Muscle layer of colon (tissue), 2 donors: Measurements from ENCODE around the gene RIN3.

Source experiments
- H3K27ac ChIP-seq: one replicate; pipeline ENCODE4 v1.7.0; 2013; ENCODE audit warnings: low read depth, mild to moderate bottlenecking, low read length, moderate library complexity
- H3K27me3 ChIP-seq, 2 donors: one replicate each; pipeline ENCODE4 v1.7.0; 2013; ENCODE audit warnings: low read length in 2 of 2, mild to moderate bottlenecking in 2 of 2; ENCODE audit not compliant: insufficient read depth in 2 of 2, control insufficient read depth in 1 of 2
- H3K36me3 ChIP-seq: one replicate; pipeline ENCODE4 v1.7.0; 2013; ENCODE audit warnings: mild to moderate bottlenecking, low read length; ENCODE audit not compliant: insufficient read depth
- H3K4me1 ChIP-seq: one replicate; pipeline ENCODE4 v1.7.0; 2013; ENCODE audit warnings: mild to moderate bottlenecking, low read length; ENCODE audit not compliant: insufficient read depth
- H3K4me3 ChIP-seq, 2 donors: one replicate each; pipeline ENCODE4 v1.7.0; 2013; ENCODE audit warnings: low read length in 2 of 2, low read depth in 1 of 2, mild to moderate bottlenecking in 1 of 2, moderate library complexity in 1 of 2
- H3K9ac ChIP-seq: one replicate; pipeline ENCODE4 v1.7.0; 2013; ENCODE audit warnings: low read length
- H3K9me3 ChIP-seq: one replicate; pipeline ENCODE4 v1.7.0; 2013; ENCODE audit warnings: mild to moderate bottlenecking, low read length
- donor health status: abdominal sarcoma.
- donor health status: Adenocarcinoma of cecum.

RIN3 gene

GRCh38 chr14:92513966-92514843 lies 624 bp downstream of the RIN3 start:
- peak overlapping the region; percentile 76 to 85 for H3K4me3 ChIP-seq
- H3K4me1 ChIP-seq: peaks cover 44% of the 10 kb centered on the region
- H3K9ac ChIP-seq: peak overlapping the region; percentile 88
- no peaks in the 10 kb centered on the region for H3K36me3 ChIP-seq
- H3K9me3 ChIP-seq: no peaks in the 10 kb centered on the region
- H3K27ac ChIP-seq: peak overlapping the region; percentile 77
- no peaks in the 10 kb centered on the region for H3K27me3 ChIP-seq

GRCh38 chr14:92514844-92515514 lies 1.4 kb downstream of the RIN3 start:
- Histone ChIP-seq H3K27me3 (no peaks in the 10 kb centered on the region), H3K9ac (peak overlapping the region; percentile 88), H3K4me1 (peaks cover 44% of the 10 kb centered on the region), H3K36me3 (no peaks in the 10 kb centered on the region), H3K27ac (peak overlapping the region; percentile 77), H3K4me3 (peak overlapping the region; percentile 76 to 85), H3K9me3 (no peaks in the 10 kb centered on the region)

GRCh38 chr14:92515546-92516343 lies 2.2 kb downstream of the RIN3 start:
- H3K36me3 ChIP-seq: no peaks in the 10 kb centered on the region
- H3K4me3 ChIP-seq: no peak overlapping the region
- peak overlapping the region; percentile 88 for H3K9ac ChIP-seq
- H3K9me3 ChIP-seq: no peaks in the 10 kb centered on the region
- peak overlapping the region; percentile 77 for H3K27ac ChIP-seq
- peaks cover 44% of the 10 kb centered on the region for H3K4me1 ChIP-seq
- H3K27me3 ChIP-seq: no peaks in the 10 kb centered on the region

GRCh38 chr14:92516344-92516965 lies 2.9 kb downstream of the RIN3 start:
- H3K9ac ChIP-seq: no peak overlapping the region
- no peaks in the 10 kb centered on the region for H3K27me3 ChIP-seq
- no peaks in the 10 kb centered on the region for H3K36me3 ChIP-seq
- H3K9me3 ChIP-seq: no peaks in the 10 kb centered on the region
- H3K4me3 ChIP-seq: no peak overlapping the region
- H3K27ac ChIP-seq: no peak overlapping the region
- H3K4me1 ChIP-seq: peaks cover 39% of the 10 kb centered on the region

GRCh38 chr14:92516966-92517506 lies 3.5 kb downstream of the RIN3 start:
- H3K4me1 ChIP-seq: peaks cover 35% of the 10 kb centered on the region

GRCh38 chr14:92517761-92518160 lies 4.2 kb downstream of the RIN3 start:
- Histone ChIP-seq H3K27ac (peak overlapping the region; percentile 2), H3K4me1 (peaks cover 30% of the 10 kb centered on the region), H3K4me3 (no peak overlapping the region), H3K27me3 (no peaks in the 10 kb centered on the region), H3K9me3 (no peaks in the 10 kb centered on the region), H3K9ac (no peak overlapping the region), H3K36me3 (no peaks in the 10 kb centered on the region)

More at GRCh38 chr14:92516966-92517506, 3.5 kb downstream of the RIN3 start:
- H3K36me3 ChIP-seq: no peaks in the 10 kb centered on the region
- H3K27ac ChIP-seq: no peak overlapping the region
- no peak overlapping the region for H3K4me3 ChIP-seq
- H3K9me3 ChIP-seq: no peaks in the 10 kb centered on the region
- no peaks in the 10 kb centered on the region for H3K27me3 ChIP-seq
- no peak overlapping the region for H3K9ac ChIP-seq

GRCh38 chr14:92519246-92520101 lies 5.9 kb downstream of the RIN3 start:
- Histone ChIP-seq H3K36me3 (no peaks in the 10 kb centered on the region), H3K9me3 (no peaks in the 10 kb centered on the region), H3K27ac (no peak overlapping the region), H3K4me3 (no peak overlapping the region), H3K4me1 (peaks cover 42% of the 10 kb centered on the region), H3K9ac (no peak overlapping the region), H3K27me3 (no peaks in the 10 kb centered on the region)

GRCh38 chr14:92520102-92521057 lies 6.8 kb downstream of the RIN3 start:
- no peak overlapping the region for H3K9ac ChIP-seq
- no peaks in the 10 kb centered on the region for H3K27me3 ChIP-seq
- no peak overlapping the region for H3K27ac ChIP-seq
- no peaks in the 10 kb centered on the region for H3K36me3 ChIP-seq
- H3K9me3 ChIP-seq: no peaks in the 10 kb centered on the region
- peaks cover 44% of the 10 kb centered on the region for H3K4me1 ChIP-seq
- H3K4me3 ChIP-seq: no peak overlapping the region

- peaks cover 46% of the 10 kb centered on the region for H3K4me1 ChIP-seq
- no peak overlapping the region for H3K4me3 ChIP-seq
- no peaks in the 10 kb centered on the region for H3K36me3 ChIP-seq
- no peaks in the 10 kb centered on the region for H3K9me3 ChIP-seq
- H3K27me3 ChIP-seq: no peaks in the 10 kb centered on the region
- H3K9ac ChIP-seq: no peak overlapping the region
- H3K27ac ChIP-seq: no peak overlapping the region
Observed at GRCh38 chr14:92521058-92521415, 7.5 kb downstream of the RIN3 start.
